GM20431 (cell line): ENCODE results near the gene CTSO.

Source experiments
- in situ Hi-C: fragments of 300-500 bp; cut with MseI, MboI; formaldehyde crosslinking; loops from one replicate; pipeline ENCODE4 v1.15.0; 2020; ENCODE audit warnings: low sequenced_read_pairs; ENCODE audit not compliant: unreplicated experiment

Gene CTSO

DNA sequence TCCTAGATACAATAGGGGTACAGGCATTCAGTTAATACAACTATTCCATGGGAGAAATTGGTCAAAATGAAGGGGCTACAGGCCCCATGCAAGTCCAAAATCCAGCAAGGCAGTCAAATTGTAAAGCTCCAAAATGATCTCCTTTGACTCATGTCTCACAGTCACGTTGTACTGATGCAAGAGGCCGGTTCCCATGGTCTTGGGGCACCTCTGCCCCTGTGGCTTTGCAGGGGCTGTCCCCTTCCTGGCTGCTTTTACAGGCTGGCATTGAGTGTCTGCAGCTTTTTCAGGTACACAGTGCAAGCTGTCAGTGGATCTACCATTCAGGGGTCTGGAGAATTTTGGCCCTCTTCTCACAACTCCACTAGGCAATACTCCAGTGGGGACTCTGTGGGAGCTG is 75.1 kb downstream of the CTSO start:
- in situ Hi-C loops = no loop called here

- in situ Hi-C loops = no loop called here
Observed at GRCh38 chr4:155877971-155878370, 75.7 kb downstream of the CTSO start.

GRCh38 chr4:155875878-155876277 is 77.8 kb downstream of the CTSO start:
- in situ Hi-C loops = no loop called here
